Body of pancreas (tissue), 4 donors: Measurements from ENCODE around the gene ALKAL2.

Experiments
- CTCF ChIP-seq, 7 experiments: fragments of 450-650 bp in 4 of 7; fragments of 200-600 bp in 3 of 7; sonication (generic) in 3 of 7; IDR thresholded peaks; one replicate each; pipeline ENCODE4 v1.5.1; 2016 to 2019; ENCODE audit warnings: antibody characterized with exemption in 7 of 7
- POLR2A ChIP-seq, 3 donors: fragments of 450-650 bp; IDR thresholded peaks; one replicate each; pipeline ENCODE4 v1.6.1; 2016; ENCODE audit warnings: antibody characterized with exemption in 3 of 3, mild to moderate bottlenecking in 2 of 3

GRCh38 chr2:322326-322725 lies 34.4 kb upstream of the ALKAL2 start:
- no peak for TF ChIP-seq CTCF (IDR thresholded peaks at IDR 0.05)
- TF ChIP-seq POLR2A (IDR thresholded peaks at IDR 0.05) = no peak
